K562 (cell line): ENCODE results near the gene FAM186B. TPM values are rescaled to one million over a fixed set of nuclear protein-coding genes. Genes with fewer than 3 reads are reported as not detected.

ENCODE experiments used
- CTBP1 ChIP-seq: fragments of 450-650 bp; IDR thresholded peaks from 2 replicates; pipeline ENCODE4 v1.6.1; 2016; ENCODE audit warnings: borderline replicate concordance
- EHMT2 ChIP-seq: fragments of 450-650 bp; IDR thresholded peaks from 2 replicates; pipeline ENCODE4 v1.6.1; 2018; ENCODE audit warnings: antibody characterized with exemption
- ELF2 ChIP-seq: fragments of 250-450 bp; sonication (Bioruptor Pico); IDR thresholded peaks from 2 replicates; pipeline ENCODE4 v1.5.0; 2021; ENCODE audit warnings: mild to moderate bottlenecking
- ESRRB ChIP-seq: fragments of 250-450 bp; sonication (Bioruptor Pico); IDR thresholded peaks from 2 replicates; pipeline ENCODE4 v1.5.0; 2020; ENCODE audit warnings: mild to moderate bottlenecking, moderate library complexity, borderline replicate concordance
- FOXP1 ChIP-seq: sonication (generic); formaldehyde crosslinking; IDR thresholded peaks from 2 replicates; pipeline ENCODE4 v1.8.0; 2022; ENCODE audit warnings: mild to moderate bottlenecking, missing genetic modification reagents
- HEY1 ChIP-seq: fragments of 250-450 bp; sonication (Bioruptor Pico); IDR thresholded peaks from 2 replicates; pipeline ENCODE4 v1.5.0; 2020; ENCODE audit warnings: mild to moderate bottlenecking, moderate library complexity, borderline replicate concordance
- HNRNPLL ChIP-seq: fragments of 200-400 bp; formaldehyde crosslinking; IDR thresholded peaks from 2 replicates; pipeline ENCODE4 v1.6.1; 2017; ENCODE audit warnings: low read length, low read depth, mild to moderate bottlenecking; ENCODE audit not compliant: poor library complexity, severe bottlenecking
- RBM15 ChIP-seq: fragments of 200-400 bp; formaldehyde crosslinking; IDR thresholded peaks from 2 replicates; pipeline ENCODE4 v1.6.1; 2018; ENCODE audit warnings: mild to moderate bottlenecking, low read length, moderate library complexity; ENCODE audit not compliant: insufficient read depth
- RBM17 ChIP-seq: fragments of 200-400 bp; formaldehyde crosslinking; IDR thresholded peaks from 2 replicates; pipeline ENCODE4 v1.6.1; 2017; ENCODE audit warnings: low read depth, mild to moderate bottlenecking, low read length, borderline replicate concordance
- RFX1 ChIP-seq: fragments of 450-650 bp; IDR thresholded peaks from 2 replicates; pipeline ENCODE4 v1.6.1; 2016; ENCODE audit warnings: mild to moderate bottlenecking, moderate library complexity
- SIRT6 ChIP-seq: IDR thresholded peaks from one replicate; pipeline ENCODE4 v1.6.1; 2012; ENCODE audit warnings: low read depth, mild to moderate bottlenecking, control low read depth, inconsistent platforms, low read length, moderate library complexity
- SMAD4 ChIP-seq: fragments of 250-450 bp; sonication (Bioruptor Pico); conservative IDR thresholded peaks from 2 replicates; pipeline ENCODE4 v1.8.0; 2021; ENCODE audit warnings: inconsistent platforms, mild to moderate bottlenecking, moderate library complexity
- ZNF133 ChIP-seq: fragments of 250-450 bp; sonication (Bioruptor Pico); IDR thresholded peaks from 2 replicates; pipeline ENCODE4 v1.4.0; 2020; ENCODE audit warnings: mild to moderate bottlenecking
- ZNF217 ChIP-seq: sonication (generic); formaldehyde crosslinking; IDR thresholded peaks from 2 replicates; pipeline ENCODE4 v1.8.0; 2022; ENCODE audit warnings: mild to moderate bottlenecking, missing genetic modification reagents
- ZNF224 ChIP-seq: sonication (generic); formaldehyde crosslinking; IDR thresholded peaks from 2 replicates; pipeline ENCODE4 v1.8.0; 2022; ENCODE audit warnings: mild to moderate bottlenecking, missing genetic modification reagents
- ZNF431 ChIP-seq: sonication (generic); formaldehyde crosslinking; IDR thresholded peaks from 2 replicates; pipeline ENCODE4 v1.8.0; 2022; ENCODE audit warnings: mild to moderate bottlenecking, missing genetic modification reagents
- ZNF561 ChIP-seq: fragments of 450-650 bp; formaldehyde crosslinking; conservative IDR thresholded peaks from 2 replicates; pipeline ENCODE4 v1.4.0; 2020; ENCODE audit warnings: mild to moderate bottlenecking, moderate library complexity
- ZNF57 ChIP-seq: fragments of 450-650 bp; formaldehyde crosslinking; IDR thresholded peaks from 2 replicates; pipeline ENCODE4 v1.4.0; 2020; ENCODE audit warnings: mild to moderate bottlenecking, moderate library complexity
- polyA plus RNA-seq, 8 experiments: library from polyadenylated mRNA; depleted of rRNA in 4 of 8; stranded (reverse) in 5 of 8; unstranded in 3 of 8; fragments of >200 nt; fragmentation: Nextera tagmentation in 2 of 8; fragmentation: Illumina TruSeq in 1 of 8; extraction: Ambion mirVana in 2 of 8; extraction: Trizol in 1 of 8; gene quantifications; 2 replicates each; pipeline versions ENCODE4 v1.2.1 to v1.2.3, GENCODE V29; 2011 to 2014; ENCODE audit warnings: inconsistent platforms in 1 of 8, missing spikeins in 1 of 8
- total RNA-seq, 7 experiments: library from RNA; depleted of rRNA in 6 of 7; stranded (reverse); fragments of >200 nt in 6 of 7; fragmentation: Illumina TruSeq in 2 of 7; extraction: Trizol in 2 of 7; gene quantifications; 2 replicates each; pipeline versions ENCODE4 v1.2.1 to v1.2.3, GENCODE V29; 2011 to 2021; ENCODE audit warnings: low replicate concordance in 1 of 7
- TF ChIP-seq, protein P1 (sequence below): fragments of 450-650 bp; IDR thresholded peaks from 2 replicates; pipeline ENCODE4 v1.6.1; 2017; ENCODE audit warnings: mild to moderate bottlenecking, moderate library complexity
- TF ChIP-seq, protein P2 (sequence below): sonication (generic); formaldehyde crosslinking; IDR thresholded peaks from 2 replicates; pipeline ENCODE4 v1.8.0; 2022; ENCODE audit warnings: mild to moderate bottlenecking, missing genetic modification reagents
- TF ChIP-seq, protein P3 (sequence below): sonication (generic); formaldehyde crosslinking; IDR thresholded peaks from 2 replicates; pipeline ENCODE4 v1.8.0; 2022; ENCODE audit warnings: missing genetic modification reagents, mild to moderate bottlenecking, borderline replicate concordance
- TF ChIP-seq, protein P4 (sequence below): fragments of 250-450 bp; sonication (Bioruptor Pico); IDR thresholded peaks from 2 replicates; pipeline ENCODE4 v1.5.0; 2020; ENCODE audit warnings: mild to moderate bottlenecking, borderline replicate concordance
- TF ChIP-seq, protein P5 (sequence below): fragments of 450-650 bp; formaldehyde crosslinking; conservative IDR thresholded peaks from 2 replicates; pipeline ENCODE4 v1.4.0; 2022; ENCODE audit warnings: mild to moderate bottlenecking, missing genetic modification characterization

Gene FAM186B
- total and polyA plus RNA-seq, 9 of the 15 experiments (the other 6 are each of a cell fraction or from before 2014, with no cell fraction given): 0.07 to 0.42 (median 0.15) TPM

DNA sequence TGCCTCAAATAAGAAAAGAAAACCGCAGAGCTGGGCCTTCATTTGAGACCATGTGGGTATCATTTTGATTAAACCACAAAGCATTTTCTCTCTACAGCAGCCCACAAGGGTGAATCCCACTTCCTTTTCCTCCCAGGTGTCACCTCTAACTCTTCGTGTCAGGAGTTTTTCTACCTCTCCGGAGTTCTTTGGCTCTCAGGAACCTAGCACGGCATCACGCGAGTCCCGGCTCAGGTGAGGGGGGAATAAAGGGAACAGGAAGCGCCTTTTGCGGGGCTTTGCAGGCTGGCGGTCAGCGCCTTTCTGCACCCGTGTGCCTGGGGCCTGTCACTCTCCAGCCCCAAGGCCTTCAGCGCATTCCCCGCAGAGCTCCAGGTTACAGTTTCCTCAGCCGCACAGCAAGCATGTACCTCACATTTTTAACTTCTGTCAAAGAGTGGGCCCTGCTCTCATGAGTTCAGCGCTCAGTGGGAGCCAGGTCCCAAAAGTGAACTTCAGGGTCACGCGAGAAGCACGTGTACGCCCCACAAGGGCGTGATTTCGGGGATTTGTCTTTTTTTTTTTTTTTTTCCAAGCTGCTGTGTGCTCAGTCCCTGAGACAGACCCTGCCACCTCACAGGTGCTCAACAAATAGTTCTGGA lies 17.2 kb upstream of the FAM186B start (continued):
- TF ChIP-seq HNRNPLL (no peak), SIRT6 (no peak), CTBP1 (no peak), EHMT2 (no peak), ZNF431 (CRISPR knock-in tag) (no peak), RBM17 (no peak), RFX1 (no peak), ZNF57 (CRISPR knock-in tag) (no peak), ELF2 (CRISPR knock-in tag) (no peak), ESRRB (no peak), RBM15 (no peak), FOXP1 (CRISPR knock-in tag) (no peak), ZNF217 (CRISPR knock-in tag) (no peak), ZNF561 (CRISPR knock-in tag) (no peak), SMAD4 (CRISPR knock-in tag) (no peak), ZNF133 (CRISPR knock-in tag) (no peak), HEY1 (CRISPR knock-in tag) (no peak), ZNF224 (no peak)
- TF ChIP-seq, protein P1, sequence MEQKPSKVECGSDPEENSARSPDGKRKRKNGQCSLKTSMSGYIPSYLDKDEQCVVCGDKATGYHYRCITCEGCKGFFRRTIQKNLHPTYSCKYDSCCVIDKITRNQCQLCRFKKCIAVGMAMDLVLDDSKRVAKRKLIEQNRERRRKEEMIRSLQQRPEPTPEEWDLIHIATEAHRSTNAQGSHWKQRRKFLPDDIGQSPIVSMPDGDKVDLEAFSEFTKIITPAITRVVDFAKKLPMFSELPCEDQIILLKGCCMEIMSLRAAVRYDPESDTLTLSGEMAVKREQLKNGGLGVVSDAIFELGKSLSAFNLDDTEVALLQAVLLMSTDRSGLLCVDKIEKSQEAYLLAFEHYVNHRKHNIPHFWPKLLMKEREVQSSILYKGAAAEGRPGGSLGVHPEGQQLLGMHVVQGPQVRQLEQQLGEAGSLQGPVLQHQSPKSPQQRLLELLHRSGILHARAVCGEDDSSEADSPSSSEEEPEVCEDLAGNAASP: no peak
- TF ChIP-seq, protein P2, sequence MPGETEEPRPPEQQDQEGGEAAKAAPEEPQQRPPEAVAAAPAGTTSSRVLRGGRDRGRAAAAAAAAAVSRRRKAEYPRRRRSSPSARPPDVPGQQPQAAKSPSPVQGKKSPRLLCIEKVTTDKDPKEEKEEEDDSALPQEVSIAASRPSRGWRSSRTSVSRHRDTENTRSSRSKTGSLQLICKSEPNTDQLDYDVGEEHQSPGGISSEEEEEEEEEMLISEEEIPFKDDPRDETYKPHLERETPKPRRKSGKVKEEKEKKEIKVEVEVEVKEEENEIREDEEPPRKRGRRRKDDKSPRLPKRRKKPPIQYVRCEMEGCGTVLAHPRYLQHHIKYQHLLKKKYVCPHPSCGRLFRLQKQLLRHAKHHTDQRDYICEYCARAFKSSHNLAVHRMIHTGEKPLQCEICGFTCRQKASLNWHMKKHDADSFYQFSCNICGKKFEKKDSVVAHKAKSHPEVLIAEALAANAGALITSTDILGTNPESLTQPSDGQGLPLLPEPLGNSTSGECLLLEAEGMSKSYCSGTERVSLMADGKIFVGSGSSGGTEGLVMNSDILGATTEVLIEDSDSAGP (CRISPR knock-in tag): no peak
- TF ChIP-seq, protein P3, sequence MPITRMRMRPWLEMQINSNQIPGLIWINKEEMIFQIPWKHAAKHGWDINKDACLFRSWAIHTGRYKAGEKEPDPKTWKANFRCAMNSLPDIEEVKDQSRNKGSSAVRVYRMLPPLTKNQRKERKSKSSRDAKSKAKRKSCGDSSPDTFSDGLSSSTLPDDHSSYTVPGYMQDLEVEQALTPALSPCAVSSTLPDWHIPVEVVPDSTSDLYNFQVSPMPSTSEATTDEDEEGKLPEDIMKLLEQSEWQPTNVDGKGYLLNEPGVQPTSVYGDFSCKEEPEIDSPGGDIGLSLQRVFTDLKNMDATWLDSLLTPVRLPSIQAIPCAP: no peak
- TF ChIP-seq, protein P4, sequence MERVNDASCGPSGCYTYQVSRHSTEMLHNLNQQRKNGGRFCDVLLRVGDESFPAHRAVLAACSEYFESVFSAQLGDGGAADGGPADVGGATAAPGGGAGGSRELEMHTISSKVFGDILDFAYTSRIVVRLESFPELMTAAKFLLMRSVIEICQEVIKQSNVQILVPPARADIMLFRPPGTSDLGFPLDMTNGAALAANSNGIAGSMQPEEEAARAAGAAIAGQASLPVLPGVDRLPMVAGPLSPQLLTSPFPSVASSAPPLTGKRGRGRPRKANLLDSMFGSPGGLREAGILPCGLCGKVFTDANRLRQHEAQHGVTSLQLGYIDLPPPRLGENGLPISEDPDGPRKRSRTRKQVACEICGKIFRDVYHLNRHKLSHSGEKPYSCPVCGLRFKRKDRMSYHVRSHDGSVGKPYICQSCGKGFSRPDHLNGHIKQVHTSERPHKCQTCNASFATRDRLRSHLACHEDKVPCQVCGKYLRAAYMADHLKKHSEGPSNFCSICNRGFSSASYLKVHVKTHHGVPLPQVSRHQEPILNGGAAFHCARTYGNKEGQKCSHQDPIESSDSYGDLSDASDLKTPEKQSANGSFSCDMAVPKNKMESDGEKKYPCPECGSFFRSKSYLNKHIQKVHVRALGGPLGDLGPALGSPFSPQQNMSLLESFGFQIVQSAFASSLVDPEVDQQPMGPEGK (CRISPR knock-in tag): no peak
- TF ChIP-seq, protein P5, sequence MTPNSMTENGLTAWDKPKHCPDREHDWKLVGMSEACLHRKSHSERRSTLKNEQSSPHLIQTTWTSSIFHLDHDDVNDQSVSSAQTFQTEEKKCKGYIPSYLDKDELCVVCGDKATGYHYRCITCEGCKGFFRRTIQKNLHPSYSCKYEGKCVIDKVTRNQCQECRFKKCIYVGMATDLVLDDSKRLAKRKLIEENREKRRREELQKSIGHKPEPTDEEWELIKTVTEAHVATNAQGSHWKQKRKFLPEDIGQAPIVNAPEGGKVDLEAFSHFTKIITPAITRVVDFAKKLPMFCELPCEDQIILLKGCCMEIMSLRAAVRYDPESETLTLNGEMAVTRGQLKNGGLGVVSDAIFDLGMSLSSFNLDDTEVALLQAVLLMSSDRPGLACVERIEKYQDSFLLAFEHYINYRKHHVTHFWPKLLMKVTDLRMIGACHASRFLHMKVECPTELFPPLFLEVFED (CRISPR knock-in tag): no peak
